ENCODE results near the gene PNLIPRP2.

DNA sequence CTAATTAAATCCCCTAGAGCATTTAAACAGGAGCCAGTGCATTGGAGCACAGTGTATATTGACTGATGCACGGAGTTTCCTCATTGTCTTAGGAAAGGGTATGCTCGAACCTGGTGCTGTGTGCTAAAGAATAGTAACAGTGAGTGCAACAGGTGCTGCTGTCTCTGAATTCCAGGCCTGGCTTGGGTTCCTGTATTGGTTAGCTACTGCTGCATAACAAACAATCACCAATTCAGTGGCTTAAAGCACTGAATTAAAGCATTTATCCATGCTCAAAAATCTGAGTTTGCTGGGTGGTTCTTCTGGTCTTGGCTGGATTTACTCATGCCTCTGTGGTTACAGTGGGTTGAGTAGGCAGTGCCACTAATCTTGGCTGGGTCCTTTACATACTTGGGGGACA is 31.8 kb upstream of the PNLIPRP2 start:
- TF ChIP-seq POLR2A (IDR thresholded peaks at IDR 0.05), result no peak
- TF ChIP-seq, protein P1, sequence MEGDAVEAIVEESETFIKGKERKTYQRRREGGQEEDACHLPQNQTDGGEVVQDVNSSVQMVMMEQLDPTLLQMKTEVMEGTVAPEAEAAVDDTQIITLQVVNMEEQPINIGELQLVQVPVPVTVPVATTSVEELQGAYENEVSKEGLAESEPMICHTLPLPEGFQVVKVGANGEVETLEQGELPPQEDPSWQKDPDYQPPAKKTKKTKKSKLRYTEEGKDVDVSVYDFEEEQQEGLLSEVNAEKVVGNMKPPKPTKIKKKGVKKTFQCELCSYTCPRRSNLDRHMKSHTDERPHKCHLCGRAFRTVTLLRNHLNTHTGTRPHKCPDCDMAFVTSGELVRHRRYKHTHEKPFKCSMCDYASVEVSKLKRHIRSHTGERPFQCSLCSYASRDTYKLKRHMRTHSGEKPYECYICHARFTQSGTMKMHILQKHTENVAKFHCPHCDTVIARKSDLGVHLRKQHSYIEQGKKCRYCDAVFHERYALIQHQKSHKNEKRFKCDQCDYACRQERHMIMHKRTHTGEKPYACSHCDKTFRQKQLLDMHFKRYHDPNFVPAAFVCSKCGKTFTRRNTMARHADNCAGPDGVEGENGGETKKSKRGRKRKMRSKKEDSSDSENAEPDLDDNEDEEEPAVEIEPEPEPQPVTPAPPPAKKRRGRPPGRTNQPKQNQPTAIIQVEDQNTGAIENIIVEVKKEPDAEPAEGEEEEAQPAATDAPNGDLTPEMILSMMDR (IDR thresholded peaks at IDR 0.05), result no peak
